K562 (cell line): ENCODE measurements around the gene SNAI1. TPM values are rescaled to one million over a fixed set of nuclear protein-coding genes. Genes with fewer than 3 reads are reported as not detected.

ENCODE experiments used
- CCAR2 ChIP-seq: fragments of 200-400 bp; formaldehyde crosslinking; IDR thresholded peaks from 2 replicates; pipeline ENCODE4 v1.6.1; 2017; ENCODE audit warnings: mild to moderate bottlenecking, low read depth, low read length
- HLTF ChIP-seq: fragments of 450-650 bp; IDR thresholded peaks from 2 replicates; pipeline ENCODE4 v1.6.1; 2016
- HNRNPUL1 ChIP-seq: fragments of 200-400 bp; formaldehyde crosslinking; IDR thresholded peaks from 2 replicates; pipeline ENCODE4 v1.6.1; 2017; ENCODE audit warnings: low read length
- MAZ ChIP-seq, 2 experiments: fragments of 450-650 bp in 1 of 2; sonication (generic) in 1 of 2; formaldehyde crosslinking; IDR thresholded peaks in 1 of 2; conservative IDR thresholded peaks in 1 of 2; 2 replicates each; pipeline versions ENCODE4 v1.4.0 to v1.5.0; 2020; ENCODE audit warnings: mild to moderate bottlenecking in 1 of 2, missing genetic modification reagents in 1 of 2
- polyA plus RNA-seq, 8 experiments: library from polyadenylated mRNA; depleted of rRNA in 4 of 8; stranded (reverse) in 5 of 8; unstranded in 3 of 8; fragments of >200 nt; fragmentation: Nextera tagmentation in 2 of 8; fragmentation: Illumina TruSeq in 1 of 8; extraction: Ambion mirVana in 2 of 8; extraction: Trizol in 1 of 8; gene quantifications; 2 replicates each; pipeline versions ENCODE4 v1.2.1 to v1.2.3, GENCODE V29; 2011 to 2014; ENCODE audit warnings: inconsistent platforms in 1 of 8, missing spikeins in 1 of 8
- total RNA-seq, 7 experiments: library from RNA; depleted of rRNA in 6 of 7; stranded (reverse); fragments of >200 nt in 6 of 7; fragmentation: Illumina TruSeq in 2 of 7; extraction: Trizol in 2 of 7; gene quantifications; 2 replicates each; pipeline versions ENCODE4 v1.2.1 to v1.2.3, GENCODE V29; 2011 to 2021; ENCODE audit warnings: low replicate concordance in 1 of 7
- TF ChIP-seq, protein P1 (sequence below), 2 experiments: fragments of 450-650 bp; IDR thresholded peaks; 2 replicates each; pipeline ENCODE4 v1.6.1; 2016; ENCODE audit warnings: mild to moderate bottlenecking in 2 of 2, borderline replicate concordance in 1 of 2, low read depth in 1 of 2, moderate library complexity in 1 of 2
- TF ChIP-seq, protein P2 (sequence below): sonication (generic); formaldehyde crosslinking; IDR thresholded peaks from 2 replicates; pipeline ENCODE4 v1.8.1; 2022; ENCODE audit warnings: missing genetic modification reagents
- TF ChIP-seq, protein P3 (sequence below), 2 experiments: fragments of 150-350 bp in 1 of 2; IDR thresholded peaks; 2 replicates each; pipeline ENCODE4 v1.6.1; 2012 to 2016; ENCODE audit warnings: low read depth in 2 of 2, low read length in 2 of 2, mild to moderate bottlenecking in 1 of 2, moderate library complexity in 1 of 2
- TF ChIP-seq, protein P4 (sequence below): fragments of 450-650 bp; IDR thresholded peaks from 2 replicates; pipeline ENCODE4 v1.7.1; 2018; ENCODE audit warnings: mild to moderate bottlenecking, low read depth; ENCODE audit not compliant: partially characterized antibody

Gene SNAI1
- total and polyA plus RNA-seq, 9 of the 15 experiments (the other 6 are each of a cell fraction or from before 2014, with no cell fraction given): 0.32 to 11.6 (median 2.0) TPM

DNA sequence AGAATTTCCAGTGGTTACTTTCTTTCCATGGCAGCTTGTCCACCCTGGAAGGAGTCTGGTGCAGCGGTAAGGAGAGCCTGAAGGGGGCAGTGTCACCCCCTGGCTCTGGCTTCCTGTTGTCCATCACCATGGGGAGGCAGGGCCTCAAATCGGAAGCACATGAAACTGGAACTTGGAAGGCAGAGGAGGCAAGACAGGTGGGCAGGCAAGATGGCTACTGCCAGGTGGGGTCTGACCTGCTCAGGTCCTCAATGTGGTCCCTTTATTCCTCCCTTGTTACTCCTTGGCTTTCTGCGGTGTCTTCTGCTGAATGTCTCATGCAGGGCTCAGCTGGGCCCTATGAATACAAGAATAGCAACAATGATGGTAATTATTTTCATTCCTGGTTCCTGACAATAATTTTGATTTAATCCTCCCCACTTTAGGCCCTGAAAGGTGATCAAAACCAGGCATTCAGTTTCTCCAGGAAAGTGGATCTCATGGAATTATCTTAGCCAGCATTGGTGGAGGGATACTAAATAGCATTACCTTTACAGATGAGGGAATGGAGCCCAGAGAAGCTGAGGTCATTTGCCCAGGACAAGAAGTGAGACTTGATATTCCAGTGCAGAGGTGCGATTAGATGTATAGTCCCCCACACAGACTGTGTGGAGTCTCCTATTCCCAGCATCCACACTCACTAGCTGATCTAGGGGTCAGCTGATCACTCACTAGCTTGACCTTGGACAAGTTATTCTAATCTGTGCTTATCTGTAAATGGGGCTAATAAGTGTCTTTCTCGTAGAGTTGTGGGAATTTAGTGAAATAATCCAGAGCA, 17.6 kb upstream of the SNAI1 start (continued):
- TF ChIP-seq, protein P1, sequence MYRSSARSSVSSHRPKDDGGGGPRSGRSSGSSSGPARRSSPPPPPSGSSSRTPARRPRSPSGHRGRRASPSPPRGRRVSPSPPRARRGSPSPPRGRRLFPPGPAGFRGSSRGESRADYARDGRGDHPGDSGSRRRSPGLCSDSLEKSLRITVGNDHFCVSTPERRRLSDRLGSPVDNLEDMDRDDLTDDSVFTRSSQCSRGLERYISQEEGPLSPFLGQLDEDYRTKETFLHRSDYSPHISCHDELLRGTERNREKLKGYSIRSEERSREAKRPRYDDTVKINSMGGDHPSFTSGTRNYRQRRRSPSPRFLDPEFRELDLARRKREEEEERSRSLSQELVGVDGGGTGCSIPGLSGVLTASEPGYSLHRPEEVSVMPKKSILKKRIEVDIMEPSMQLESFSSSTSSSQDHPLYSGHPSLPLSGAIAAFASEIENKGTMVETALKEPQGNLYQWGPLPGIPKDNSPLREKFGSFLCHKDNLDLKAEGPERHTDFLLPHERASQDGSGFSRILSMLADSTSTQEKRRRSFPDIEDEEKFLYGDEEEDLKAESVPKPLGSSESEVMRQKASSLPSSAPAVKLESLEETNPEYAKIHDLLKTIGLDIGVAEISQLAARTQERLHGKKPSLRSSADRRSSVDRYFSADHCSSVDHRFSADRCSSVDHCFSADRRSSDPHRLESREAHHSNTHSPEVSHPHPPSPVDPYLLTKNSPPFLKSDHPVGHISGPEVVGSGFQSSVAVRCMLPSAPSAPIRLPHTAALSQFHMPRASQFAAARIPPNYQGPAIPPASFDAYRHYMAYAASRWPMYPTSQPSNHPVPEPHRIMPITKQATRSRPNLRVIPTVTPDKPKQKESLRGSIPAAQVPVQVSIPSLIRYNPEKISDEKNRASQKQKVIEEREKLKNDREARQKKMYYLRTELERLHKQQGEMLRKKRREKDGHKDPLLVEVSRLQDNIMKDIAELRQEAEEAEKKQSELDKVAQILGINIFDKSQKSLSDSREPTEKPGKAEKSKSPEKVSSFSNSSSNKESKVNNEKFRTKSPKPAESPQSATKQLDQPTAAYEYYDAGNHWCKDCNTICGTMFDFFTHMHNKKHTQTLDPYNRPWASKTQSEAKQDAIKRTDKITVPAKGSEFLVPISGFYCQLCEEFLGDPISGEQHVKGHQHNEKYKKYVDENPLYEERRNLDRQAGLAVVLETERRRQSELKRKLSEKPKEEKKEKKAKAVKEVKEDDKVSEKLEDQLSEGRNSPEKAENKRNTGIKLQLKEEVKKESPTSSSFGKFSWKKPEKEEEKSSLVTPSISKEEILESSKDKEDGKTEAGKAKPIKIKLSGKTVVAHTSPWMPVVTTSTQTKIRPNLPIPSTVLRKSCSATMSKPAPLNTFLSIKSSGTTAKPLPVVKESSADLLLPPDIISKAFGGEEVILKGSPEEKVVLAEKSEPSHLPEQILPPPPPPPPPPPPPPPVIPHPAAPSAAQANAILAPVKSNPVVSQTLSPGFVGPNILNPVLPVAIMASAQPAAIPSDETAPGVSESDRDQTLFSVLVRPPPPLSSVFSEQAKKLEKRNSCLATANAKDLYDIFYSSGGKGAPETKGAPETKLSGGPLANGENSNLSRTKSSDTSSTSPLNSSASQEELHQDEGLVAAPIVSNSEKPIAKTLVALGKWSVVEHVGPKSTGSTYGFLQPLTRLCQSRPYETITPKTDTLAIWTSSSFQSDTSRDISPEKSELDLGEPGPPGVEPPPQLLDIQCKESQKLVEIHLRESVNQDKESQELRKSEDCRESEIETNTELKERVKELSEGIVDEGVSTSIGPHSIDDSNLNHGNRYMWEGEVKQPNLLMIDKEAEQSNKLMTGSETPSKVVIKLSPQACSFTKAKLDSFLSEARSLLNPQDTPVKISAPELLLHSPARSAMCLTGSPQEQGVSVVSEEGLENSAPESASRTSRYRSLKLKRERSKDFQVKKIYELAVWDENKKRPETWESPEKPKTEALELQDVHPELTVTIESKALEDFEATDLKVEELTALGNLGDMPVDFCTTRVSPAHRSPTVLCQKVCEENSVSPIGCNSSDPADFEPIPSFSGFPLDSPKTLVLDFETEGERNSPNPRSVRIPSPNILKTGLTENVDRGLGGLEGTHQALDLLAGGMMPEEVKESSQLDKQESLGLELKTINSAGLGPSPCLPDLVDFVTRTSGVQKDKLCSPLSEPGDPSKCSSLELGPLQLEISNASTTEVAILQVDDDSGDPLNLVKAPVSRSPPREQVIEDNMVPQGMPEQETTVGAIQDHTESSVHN (IDR thresholded peaks at IDR 0.05; ENCODE audit: borderline replicate concordance in 1 of 2, low read depth in 1 of 2): no peak
- TF ChIP-seq, protein P2, sequence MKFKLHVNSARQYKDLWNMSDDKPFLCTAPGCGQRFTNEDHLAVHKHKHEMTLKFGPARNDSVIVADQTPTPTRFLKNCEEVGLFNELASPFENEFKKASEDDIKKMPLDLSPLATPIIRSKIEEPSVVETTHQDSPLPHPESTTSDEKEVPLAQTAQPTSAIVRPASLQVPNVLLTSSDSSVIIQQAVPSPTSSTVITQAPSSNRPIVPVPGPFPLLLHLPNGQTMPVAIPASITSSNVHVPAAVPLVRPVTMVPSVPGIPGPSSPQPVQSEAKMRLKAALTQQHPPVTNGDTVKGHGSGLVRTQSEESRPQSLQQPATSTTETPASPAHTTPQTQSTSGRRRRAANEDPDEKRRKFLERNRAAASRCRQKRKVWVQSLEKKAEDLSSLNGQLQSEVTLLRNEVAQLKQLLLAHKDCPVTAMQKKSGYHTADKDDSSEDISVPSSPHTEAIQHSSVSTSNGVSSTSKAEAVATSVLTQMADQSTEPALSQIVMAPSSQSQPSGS: no peak
- TF ChIP-seq, protein P3, sequence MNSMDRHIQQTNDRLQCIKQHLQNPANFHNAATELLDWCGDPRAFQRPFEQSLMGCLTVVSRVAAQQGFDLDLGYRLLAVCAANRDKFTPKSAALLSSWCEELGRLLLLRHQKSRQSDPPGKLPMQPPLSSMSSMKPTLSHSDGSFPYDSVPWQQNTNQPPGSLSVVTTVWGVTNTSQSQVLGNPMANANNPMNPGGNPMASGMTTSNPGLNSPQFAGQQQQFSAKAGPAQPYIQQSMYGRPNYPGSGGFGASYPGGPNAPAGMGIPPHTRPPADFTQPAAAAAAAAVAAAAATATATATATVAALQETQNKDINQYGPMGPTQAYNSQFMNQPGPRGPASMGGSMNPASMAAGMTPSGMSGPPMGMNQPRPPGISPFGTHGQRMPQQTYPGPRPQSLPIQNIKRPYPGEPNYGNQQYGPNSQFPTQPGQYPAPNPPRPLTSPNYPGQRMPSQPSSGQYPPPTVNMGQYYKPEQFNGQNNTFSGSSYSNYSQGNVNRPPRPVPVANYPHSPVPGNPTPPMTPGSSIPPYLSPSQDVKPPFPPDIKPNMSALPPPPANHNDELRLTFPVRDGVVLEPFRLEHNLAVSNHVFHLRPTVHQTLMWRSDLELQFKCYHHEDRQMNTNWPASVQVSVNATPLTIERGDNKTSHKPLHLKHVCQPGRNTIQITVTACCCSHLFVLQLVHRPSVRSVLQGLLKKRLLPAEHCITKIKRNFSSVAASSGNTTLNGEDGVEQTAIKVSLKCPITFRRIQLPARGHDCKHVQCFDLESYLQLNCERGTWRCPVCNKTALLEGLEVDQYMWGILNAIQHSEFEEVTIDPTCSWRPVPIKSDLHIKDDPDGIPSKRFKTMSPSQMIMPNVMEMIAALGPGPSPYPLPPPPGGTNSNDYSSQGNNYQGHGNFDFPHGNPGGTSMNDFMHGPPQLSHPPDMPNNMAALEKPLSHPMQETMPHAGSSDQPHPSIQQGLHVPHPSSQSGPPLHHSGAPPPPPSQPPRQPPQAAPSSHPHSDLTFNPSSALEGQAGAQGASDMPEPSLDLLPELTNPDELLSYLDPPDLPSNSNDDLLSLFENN (IDR thresholded peaks at IDR 0.05; ENCODE audit: low read depth in 2 of 2, low read length in 2 of 2): no peak
- TF ChIP-seq CCAR2: no peak
- no peak for TF ChIP-seq HLTF
- TF ChIP-seq, protein P4, sequence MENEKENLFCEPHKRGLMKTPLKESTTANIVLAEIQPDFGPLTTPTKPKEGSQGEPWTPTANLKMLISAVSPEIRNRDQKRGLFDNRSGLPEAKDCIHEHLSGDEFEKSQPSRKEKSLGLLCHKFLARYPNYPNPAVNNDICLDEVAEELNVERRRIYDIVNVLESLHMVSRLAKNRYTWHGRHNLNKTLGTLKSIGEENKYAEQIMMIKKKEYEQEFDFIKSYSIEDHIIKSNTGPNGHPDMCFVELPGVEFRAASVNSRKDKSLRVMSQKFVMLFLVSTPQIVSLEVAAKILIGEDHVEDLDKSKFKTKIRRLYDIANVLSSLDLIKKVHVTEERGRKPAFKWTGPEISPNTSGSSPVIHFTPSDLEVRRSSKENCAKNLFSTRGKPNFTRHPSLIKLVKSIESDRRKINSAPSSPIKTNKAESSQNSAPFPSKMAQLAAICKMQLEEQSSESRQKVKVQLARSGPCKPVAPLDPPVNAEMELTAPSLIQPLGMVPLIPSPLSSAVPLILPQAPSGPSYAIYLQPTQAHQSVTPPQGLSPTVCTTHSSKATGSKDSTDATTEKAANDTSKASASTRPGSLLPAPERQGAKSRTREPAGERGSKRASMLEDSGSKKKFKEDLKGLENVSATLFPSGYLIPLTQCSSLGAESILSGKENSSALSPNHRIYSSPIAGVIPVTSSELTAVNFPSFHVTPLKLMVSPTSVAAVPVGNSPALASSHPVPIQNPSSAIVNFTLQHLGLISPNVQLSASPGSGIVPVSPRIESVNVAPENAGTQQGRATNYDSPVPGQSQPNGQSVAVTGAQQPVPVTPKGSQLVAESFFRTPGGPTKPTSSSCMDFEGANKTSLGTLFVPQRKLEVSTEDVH: no peak
- no peak; a peak in 1 of 4 replicates for TF ChIP-seq MAZ (CRISPR knock-in tag; conservative IDR thresholded peaks at IDR 0.05 in 1 of 2, IDR thresholded peaks at IDR 0.05 in 1 of 2)
- TF ChIP-seq HNRNPUL1: no peak
